HepG2 (cell line): ENCODE measurements around the gene SFI1. TPM values are rescaled to one million over a fixed set of nuclear protein-coding genes. Genes with fewer than 3 reads are reported as not detected.

Experiments used
- CBX1 ChIP-seq: IDR thresholded peaks from one replicate; pipeline ENCODE4 v1.6.1; 2016; ENCODE audit warnings: antibody characterized with exemption, low read depth
- ETV5 ChIP-seq: IDR thresholded peaks from 2 replicates; pipeline ENCODE4 v1.6.1; 2018; ENCODE audit warnings: missing biosample characterization, missing genetic modification reagents, inconsistent platforms, borderline replicate concordance
- GATAD2A ChIP-seq: IDR thresholded peaks from 2 replicates; pipeline ENCODE4 v1.6.1; 2016
- GFI1 ChIP-seq: sonication (generic); formaldehyde crosslinking; IDR thresholded peaks from 2 replicates; pipeline ENCODE4 v1.5.0; 2020; ENCODE audit warnings: missing genetic modification reagents, mild to moderate bottlenecking, borderline replicate concordance
- HMGXB4 ChIP-seq, 2 experiments: sonication (generic) in 1 of 2; formaldehyde crosslinking in 1 of 2; IDR thresholded peaks; 2 replicates each; pipeline versions ENCODE4 v1.4.0 to v1.6.1; 2018 to 2020; ENCODE audit warnings: missing genetic modification reagents in 2 of 2, borderline replicate concordance in 1 of 2, low read depth in 1 of 2, mild to moderate bottlenecking in 1 of 2, missing biosample characterization in 1 of 2
- IRX3 ChIP-seq: sonication (generic); formaldehyde crosslinking; IDR thresholded peaks from 2 replicates; pipeline ENCODE4 v1.8.1; 2023; ENCODE audit warnings: mild to moderate bottlenecking, low read depth, missing genetic modification reagents, borderline replicate concordance
- PCBP1 ChIP-seq: fragments of 200-400 bp; formaldehyde crosslinking; IDR thresholded peaks from 2 replicates; pipeline ENCODE4 v1.6.1; 2017; ENCODE audit warnings: mild to moderate bottlenecking, low read depth, low read length, borderline replicate concordance
- SIX4 ChIP-seq: sonication (generic); formaldehyde crosslinking; IDR thresholded peaks from 2 replicates; pipeline ENCODE4 v1.4.0; 2020; ENCODE audit warnings: missing genetic modification reagents
- SSRP1 ChIP-seq: IDR thresholded peaks from 2 replicates; pipeline ENCODE4 v1.6.1; 2016; ENCODE audit warnings: control low read depth
- TARDBP ChIP-seq: sonication (generic); formaldehyde crosslinking; IDR thresholded peaks from 2 replicates; pipeline ENCODE4 v1.8.0; 2022; ENCODE audit warnings: mild to moderate bottlenecking, missing genetic modification reagents
- ZFP36 ChIP-seq: fragments of 150-350 bp; IDR thresholded peaks from 2 replicates; pipeline ENCODE4 v1.6.1; 2018; ENCODE audit warnings: borderline replicate concordance, low read length, low read depth; ENCODE audit not compliant: partially characterized antibody
- ZNF142 ChIP-seq: sonication (generic); formaldehyde crosslinking; IDR thresholded peaks from 2 replicates; pipeline ENCODE4 v1.4.0; 2020; ENCODE audit warnings: missing genetic modification reagents
- ZNF160 ChIP-seq: sonication (generic); formaldehyde crosslinking; IDR thresholded peaks from 2 replicates; pipeline ENCODE4 v1.8.0; 2022; ENCODE audit warnings: mild to moderate bottlenecking, inconsistent platforms, missing genetic modification reagents
- ZNF20 ChIP-seq: sonication (generic); formaldehyde crosslinking; IDR thresholded peaks from 2 replicates; pipeline ENCODE4 v1.4.0; 2020; ENCODE audit warnings: mild to moderate bottlenecking, moderate library complexity, missing genetic modification reagents
- ZNF260 ChIP-seq: sonication (generic); formaldehyde crosslinking; IDR thresholded peaks from 2 replicates; pipeline ENCODE4 v1.4.0; 2020; ENCODE audit warnings: missing genetic modification reagents, low read depth, mild to moderate bottlenecking, borderline replicate concordance
- ZNF431 ChIP-seq: sonication (generic); formaldehyde crosslinking; IDR thresholded peaks from 2 replicates; pipeline ENCODE4 v1.9.0; 2022; ENCODE audit warnings: missing genetic modification reagents, low read depth, mild to moderate bottlenecking, borderline replicate concordance
- ZNF503 ChIP-seq: sonication (generic); formaldehyde crosslinking; IDR thresholded peaks from 2 replicates; pipeline ENCODE4 v1.4.0; 2020; ENCODE audit warnings: missing genetic modification reagents
- ZNF616 ChIP-seq: sonication (generic); formaldehyde crosslinking; IDR thresholded peaks from 2 replicates; pipeline ENCODE4 v1.5.0; 2020; ENCODE audit warnings: low read depth, mild to moderate bottlenecking, missing genetic modification reagents
- ZNF713 ChIP-seq: sonication (generic); formaldehyde crosslinking; IDR thresholded peaks from 2 replicates; pipeline ENCODE4 v1.4.0; 2020; ENCODE audit warnings: mild to moderate bottlenecking, missing genetic modification reagents
- ZNF773 ChIP-seq: sonication (generic); formaldehyde crosslinking; IDR thresholded peaks from 2 replicates; pipeline ENCODE4 v1.4.0; 2020; ENCODE audit warnings: missing genetic modification reagents, borderline replicate concordance
- polyA plus RNA-seq, 8 experiments: library from polyadenylated mRNA; depleted of rRNA in 3 of 8; stranded (reverse) in 7 of 8; unstranded in 1 of 8; fragments of >200 nt; fragmentation: Illumina TruSeq in 4 of 8; extraction: Trizol in 4 of 8; gene quantifications; 2 replicates each; pipeline versions ENCODE4 v1.2.1 to v1.2.3, GENCODE V29; 2011 to 2016; ENCODE audit warnings: low read depth in 4 of 8, missing spikeins in 1 of 8, mixed read lengths in 1 of 8; ENCODE audit not compliant: insufficient read depth in 1 of 8
- total RNA-seq, 5 experiments: library from RNA; depleted of rRNA; stranded (reverse); fragments of >200 nt; fragmentation: Illumina TruSeq; extraction: Trizol; gene quantifications; 2 replicates each; pipeline ENCODE4 v1.2.3, GENCODE V29; 2016; ENCODE audit warnings: low read depth in 1 of 5

Gene SFI1
- total and polyA plus RNA-seq, 2 of the 13 experiments (the other 11 are each of a cell fraction or from before 2014, with no cell fraction given) = 20.5 to 40.1 TPM

GRCh38 chr22:31489632-31490495 is 6.5 kb upstream of the SFI1 start, which contains the start of gene EIF4ENIF1 (continued):
- TF ChIP-seq PCBP1 (no peak), TARDBP (peak; percentile 87), IRX3 (0 out of 2 replicates have a peak, but pooled peaks have one; percentile 70), SSRP1 (CRISPR knock-in tag) (no peak), ZNF773 (CRISPR knock-in tag) (no peak), GATAD2A (CRISPR knock-in tag) (no peak), ETV5 (CRISPR knock-in tag) (peak; percentile 78), ZNF160 (no peak), SIX4 (CRISPR knock-in tag) (no peak), ZNF260 (CRISPR knock-in tag) (no peak), GFI1 (CRISPR knock-in tag) (no peak), ZNF431 (CRISPR knock-in tag) (peak; percentile 73; the same call in 1 of the 2 replicates), ZNF616 (CRISPR knock-in tag) (peak; percentile 66; the same call in 1 of the 2 replicates), ZNF142 (no peak), ZNF503 (CRISPR knock-in tag) (no peak), HMGXB4 (CRISPR knock-in tag; IDR thresholded peaks at IDR 0.05; ENCODE audit: borderline replicate concordance in 1 of 2, low read depth in 1 of 2) (peak; percentile 18 to 92; a peak in 3 of 4 replicates), ZFP36 (no peak), ZNF20 (CRISPR knock-in tag) (no peak), CBX1 (peak; percentile 58), ZNF713 (CRISPR knock-in tag) (no peak)
